ENCODE results near the gene TAF1C. TPM values are rescaled to one million over a fixed set of nuclear protein-coding genes. Genes with fewer than 3 reads are reported as not detected.
"Not testable (repeated sequence)": the region's sequence is repeated elsewhere in the genome, so short reads cannot be mapped to it uniquely, and the experiment has no call there.

TAF1C gene
- total and polyA plus RNA-seq, 3 donors from 2014 or later = 42.1 to 101 (median 101) TPM

DNA sequence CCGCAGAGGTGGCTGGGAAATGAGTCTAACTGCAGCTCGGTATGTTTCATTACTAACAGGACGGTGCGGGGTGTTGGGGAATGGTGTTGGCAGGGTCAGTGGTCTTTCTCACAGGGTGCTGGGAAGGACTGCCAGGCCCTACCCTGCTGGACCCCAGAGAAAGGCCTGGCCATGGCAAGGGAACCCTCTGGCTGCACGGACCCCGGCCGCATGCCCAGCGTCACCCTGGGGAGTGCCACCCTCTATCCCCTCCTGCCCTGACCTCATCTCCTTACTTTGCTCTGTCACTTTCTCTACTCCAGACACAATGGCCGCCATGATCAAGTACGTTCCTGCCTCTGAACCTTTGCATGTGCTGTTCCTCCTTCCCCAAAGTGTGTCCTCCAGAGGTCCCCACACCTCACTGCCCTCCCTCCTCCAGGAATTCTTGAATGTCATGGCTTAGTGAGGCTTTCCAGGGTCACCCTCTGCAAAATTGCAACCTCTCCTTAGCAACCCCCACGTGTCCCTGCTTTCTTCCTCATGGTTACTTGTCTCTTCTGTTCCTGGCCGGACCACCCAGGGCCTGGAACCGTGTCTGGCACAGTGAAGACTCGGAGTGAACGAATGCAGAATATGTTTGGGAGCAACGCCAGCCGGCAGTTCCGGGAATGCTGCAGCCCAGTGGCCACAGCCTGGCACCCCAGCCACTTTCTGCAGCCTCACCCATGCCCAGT, 19.3 kb upstream of the TAF1C start:
- Histone ChIP-seq H3K9me3 (no peaks in the 10 kb centered on the region), H3K27me3 (no peaks in the 10 kb centered on the region), H3K4me3 (no peak overlapping the region), H3K4me1 (no peaks in the 10 kb centered on the region), H3K36me3 (ENCODE audit: low read depth, missing control alignments) (no peaks in the 10 kb centered on the region), H3K27ac (no peak overlapping the region)
- DNase-seq = no peak
- TF ChIP-seq CTCF (IDR thresholded peaks at IDR 0.05) (no peak), POLR2A (IDR thresholded peaks at IDR 0.05) (no peak)
- intact Hi-C loops (cut with DNase I; ENCODE audit: low total_unique reads) = no loop called here
- WGBS, 2 donors = 86 to 96% methylated on average over 9 to 18 of the region's 18 CpGs

GRCh38 chr16:84205123-84205522, 18.3 kb upstream of the TAF1C start:
- H3K36me3 ChIP-seq (ENCODE audit: low read depth, missing control alignments); H3K9me3 ChIP-seq; DNase-seq; H3K27me3 ChIP-seq; H3K27ac ChIP-seq; intact Hi-C loops (cut with DNase I; ENCODE audit: low total_unique reads); H3K4me1 ChIP-seq: not testable (repeated sequence)
- WGBS, 2 donors = 74 to 84% methylated on average over 6 of the region's 6 CpGs
- peak overlapping the region; percentile 5 to 36 for H3K4me3 ChIP-seq

DNA sequence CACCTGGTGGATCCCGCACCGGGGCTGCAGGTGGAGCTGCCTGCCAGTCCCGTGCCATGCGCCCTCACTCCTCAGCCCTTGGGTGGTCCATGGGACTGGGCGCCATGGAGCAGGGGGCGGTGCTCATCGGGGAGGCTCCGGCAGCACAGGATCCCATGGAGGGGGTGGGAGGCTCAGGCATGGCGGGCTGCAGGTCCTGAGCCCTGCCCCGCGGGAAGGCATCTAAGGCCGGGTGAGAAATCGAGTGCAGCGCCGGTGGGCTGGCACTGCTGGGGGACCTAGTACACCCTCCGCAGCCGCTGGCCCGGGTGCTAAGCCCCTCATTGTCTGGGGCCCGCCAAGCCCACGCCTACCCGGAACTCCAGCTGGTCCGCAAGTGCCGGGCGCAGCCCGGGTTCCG, 17.7 kb upstream of the TAF1C start:
- H3K9me3 ChIP-seq; H3K27ac ChIP-seq; H3K4me1 ChIP-seq; H3K36me3 ChIP-seq (ENCODE audit: low read depth, missing control alignments); intact Hi-C loops (cut with DNase I; ENCODE audit: low total_unique reads); H3K27me3 ChIP-seq; DNase-seq: not testable (repeated sequence)
- H3K4me3 ChIP-seq = peak overlapping the region; percentile 5 to 36
- WGBS, 2 donors = 67 to 79% methylated on average over 1 to 26 of the region's 26 CpGs

DNA sequence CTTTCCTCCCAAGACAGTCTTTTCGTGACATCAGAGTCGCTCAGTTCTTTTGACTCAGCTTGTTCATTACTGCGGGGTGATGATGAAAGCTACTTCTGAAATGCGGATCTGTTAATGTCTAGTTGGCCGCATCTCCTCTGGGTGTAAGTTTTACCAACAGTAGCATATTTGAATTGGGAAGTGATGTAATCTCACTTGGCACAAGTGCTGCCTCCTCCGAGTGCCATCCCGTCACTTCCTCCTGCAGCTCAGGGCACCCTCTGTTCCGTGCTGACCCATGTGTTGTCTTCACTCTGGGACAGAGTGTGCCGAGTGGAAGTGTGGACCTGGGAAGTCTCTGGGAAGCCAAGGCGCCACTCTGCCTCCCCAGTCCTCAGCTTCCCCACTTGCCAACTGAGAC, 13.0 kb upstream of the TAF1C start:
- no peaks in the 10 kb centered on the region for H3K4me1 ChIP-seq
- no peak for DNase-seq
- intact Hi-C loops (cut with DNase I; ENCODE audit: low total_unique reads) = no loop called here
- H3K9me3 ChIP-seq = no peaks in the 10 kb centered on the region
- no peak overlapping the region for H3K4me3 ChIP-seq
- no peaks in the 10 kb centered on the region for H3K27me3 ChIP-seq
- no peaks in the 10 kb centered on the region for H3K36me3 ChIP-seq (ENCODE audit: low read depth, missing control alignments)
- 64 to 77% methylated on average over 10 of the region's 10 CpGs for WGBS, 2 donors
- H3K27ac ChIP-seq = no peak overlapping the region
- TF ChIP-seq POLR2A (IDR thresholded peaks at IDR 0.05) = no peak
- no peak for TF ChIP-seq CTCF (IDR thresholded peaks at IDR 0.05)

GRCh38 chr16:84199097-84199496, 12.2 kb upstream of the TAF1C start:
- DNase-seq = no peak
- Histone ChIP-seq H3K27ac (no peak overlapping the region), H3K4me1 (no peaks in the 10 kb centered on the region), H3K36me3 (ENCODE audit: low read depth, missing control alignments) (no peaks in the 10 kb centered on the region), H3K27me3 (no peaks in the 10 kb centered on the region), H3K4me3 (no peak overlapping the region), H3K9me3 (no peaks in the 10 kb centered on the region)
- intact Hi-C loops (cut with DNase I; ENCODE audit: low total_unique reads) = no loop called here
- 65 to 77% methylated on average over 13 of the region's 13 CpGs for WGBS, 2 donors
- TF ChIP-seq POLR2A (IDR thresholded peaks at IDR 0.05) = no peak
- no peak for TF ChIP-seq CTCF (IDR thresholded peaks at IDR 0.05)

GRCh38 chr16:84198401-84198800, 11.5 kb upstream of the TAF1C start:
- H3K4me1 ChIP-seq = no peaks in the 10 kb centered on the region
- H3K27me3 ChIP-seq = no peaks in the 10 kb centered on the region
- DNase-seq = no peak
- H3K4me3 ChIP-seq = no peak overlapping the region
- intact Hi-C loops (cut with DNase I; ENCODE audit: low total_unique reads) = no loop called here
- TF ChIP-seq POLR2A (IDR thresholded peaks at IDR 0.05) (no peak), CTCF (IDR thresholded peaks at IDR 0.05) (no peak)
- 74 to 78% methylated on average over 10 of the region's 10 CpGs for WGBS, 2 donors
- H3K36me3 ChIP-seq (ENCODE audit: low read depth, missing control alignments) = no peaks in the 10 kb centered on the region
- H3K9me3 ChIP-seq = no peaks in the 10 kb centered on the region
- H3K27ac ChIP-seq = no peak overlapping the region
